Measurements from ENCODE around the gene FLRT1.
"Not testable (repeated sequence)": the region's sequence is repeated elsewhere in the genome, so short reads cannot be mapped to it uniquely, and the experiment has no call there.

The FLRT1 gene

DNA sequence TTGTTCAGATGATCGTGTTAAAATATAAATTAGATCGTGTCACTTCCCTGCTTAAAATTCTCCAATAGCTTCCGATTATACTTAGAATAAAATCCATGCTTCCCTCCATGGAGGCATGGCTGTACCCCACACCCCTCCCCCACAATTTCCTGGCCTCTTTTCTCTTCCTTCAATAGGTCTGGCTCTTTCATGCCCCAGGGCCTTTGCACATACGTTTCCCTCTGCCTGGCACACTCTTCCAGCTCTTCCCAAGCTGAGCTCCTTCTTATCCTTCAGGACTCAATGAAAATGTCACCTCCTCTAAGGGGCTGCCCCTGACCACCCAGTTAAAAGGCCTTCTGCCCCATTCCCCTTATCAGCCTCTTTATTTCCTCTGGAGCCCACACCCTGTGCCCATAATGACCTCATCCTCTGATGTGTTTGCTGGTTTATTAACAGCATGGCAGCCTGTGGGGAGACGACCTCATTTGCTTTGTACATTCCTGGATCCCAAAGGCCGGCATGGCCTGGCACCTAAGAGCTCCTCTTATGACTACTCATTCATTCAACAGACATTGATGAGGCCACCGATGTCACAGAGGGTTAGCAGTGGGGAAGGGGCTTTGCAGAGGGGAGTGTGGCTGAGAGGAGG lies 9.0 kb upstream of the FLRT1 start:
- DNase-seq = no peak

GRCh38 chr11:64027651-64028397 lies 7.9 kb upstream of the FLRT1 start:
- DNase-seq = no peak

GRCh38 chr11:64028398-64029115 lies 7.2 kb upstream of the FLRT1 start:
- DNase-seq = peak; percentile 82

GRCh38 chr11:64029773-64030172 lies 6.0 kb upstream of the FLRT1 start:
- no peak for DNase-seq

DNA sequence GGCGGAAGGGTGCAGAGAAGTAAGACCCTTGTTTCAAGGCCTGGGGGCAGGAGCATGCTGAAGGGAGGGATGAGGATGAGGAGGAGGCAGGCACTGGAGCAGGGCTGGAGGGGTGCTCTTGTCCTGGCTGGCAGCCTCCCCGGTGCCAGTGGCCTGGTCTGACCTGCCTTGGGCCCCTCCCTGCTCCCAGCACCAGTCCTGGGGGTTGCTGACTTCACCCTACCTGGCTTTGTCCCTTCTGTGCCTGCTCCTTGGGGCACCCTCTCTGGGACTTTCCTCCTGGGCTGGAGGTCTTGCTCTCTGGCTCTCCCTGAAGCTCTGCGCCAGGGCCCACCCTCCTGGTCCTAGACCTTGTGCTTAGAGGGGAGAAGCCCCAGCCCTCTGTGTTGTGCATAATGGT lies 4.7 kb upstream of the FLRT1 start:
- DNase-seq = no peak

- no peak for DNase-seq
These were observed 3.7 kb upstream of the FLRT1 start for GRCh38 chr11:64032050-64032449.

GRCh38 chr11:64034411-64034811 lies 1.3 kb upstream of the FLRT1 start:
- DNase-seq = no peak

GRCh38 chr11:64035081-64035524 lies 628 bp upstream of the FLRT1 start:
- DNase-seq = no peak

GRCh38 chr11:64036087-64037026 lies 626 bp downstream of the FLRT1 start:
- DNase-seq = peak; percentile 76

DNA sequence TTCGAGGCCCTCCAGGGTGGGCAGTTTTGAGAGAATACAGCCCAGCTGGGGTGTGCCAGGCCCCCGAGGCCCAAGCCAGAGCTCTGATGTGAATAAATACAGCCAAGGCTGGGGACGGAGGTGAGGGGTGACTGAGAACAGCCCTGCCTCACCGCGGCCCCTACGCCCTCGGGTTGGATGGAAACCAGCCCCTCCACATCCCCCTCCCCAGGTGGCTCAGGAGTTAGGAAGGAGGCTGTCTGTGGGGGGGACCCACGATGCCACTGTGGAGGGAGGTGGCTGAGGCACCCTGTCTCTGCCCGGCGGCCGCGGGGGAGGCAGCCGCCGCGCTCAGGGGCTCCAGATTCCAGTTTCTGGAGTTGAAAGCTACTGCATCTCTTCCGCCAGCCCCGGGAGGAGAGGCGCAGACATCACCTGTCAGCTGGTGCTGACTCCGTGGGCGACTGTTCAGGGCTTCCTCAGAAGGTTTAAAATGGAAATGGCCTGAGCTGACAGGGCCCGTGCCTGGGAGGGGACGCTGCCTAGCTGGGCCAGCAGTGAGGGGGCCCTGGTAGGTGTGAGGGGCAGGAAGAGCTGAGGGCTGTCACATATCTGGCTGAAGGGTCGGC lies 1.4 kb downstream of the FLRT1 start:
- DNase-seq = no peak

GRCh38 chr11:64038500-64038899 lies 2.8 kb downstream of the FLRT1 start:
- no peak for DNase-seq

DNA sequence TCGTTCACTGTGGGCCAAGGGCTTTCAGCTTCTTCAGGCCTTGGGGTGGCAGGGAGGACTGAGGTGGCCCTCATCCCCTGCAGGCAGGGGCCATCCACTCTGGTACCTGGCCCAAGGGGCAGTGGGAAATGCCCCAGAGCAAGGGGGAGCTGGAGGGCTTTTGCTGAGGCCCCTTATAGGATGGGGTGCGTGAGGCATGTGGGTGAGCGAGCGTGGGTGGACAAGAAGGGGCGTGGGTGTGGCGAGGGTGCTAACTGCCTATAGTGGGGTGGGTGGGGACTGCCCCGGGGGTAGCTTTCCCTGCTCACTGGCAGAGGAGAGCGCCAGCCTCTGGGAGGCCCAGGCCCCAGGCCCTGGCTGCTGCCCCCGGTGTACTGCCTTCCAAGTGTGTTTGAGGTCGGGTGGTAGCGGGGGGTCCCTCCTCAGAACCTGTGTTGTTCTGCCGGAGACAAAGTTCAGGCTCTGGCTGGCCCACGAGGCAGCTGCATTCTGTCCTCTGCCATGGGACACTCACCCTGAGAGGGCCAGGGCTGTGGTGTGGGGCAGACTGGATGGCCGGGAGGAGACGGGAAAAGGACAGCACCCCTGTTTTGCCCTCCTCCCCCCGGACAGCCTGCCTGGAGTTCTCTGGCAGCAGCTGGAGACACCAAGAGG lies 3.4 kb downstream of the FLRT1 start:
- DNase-seq = no peak

DNA sequence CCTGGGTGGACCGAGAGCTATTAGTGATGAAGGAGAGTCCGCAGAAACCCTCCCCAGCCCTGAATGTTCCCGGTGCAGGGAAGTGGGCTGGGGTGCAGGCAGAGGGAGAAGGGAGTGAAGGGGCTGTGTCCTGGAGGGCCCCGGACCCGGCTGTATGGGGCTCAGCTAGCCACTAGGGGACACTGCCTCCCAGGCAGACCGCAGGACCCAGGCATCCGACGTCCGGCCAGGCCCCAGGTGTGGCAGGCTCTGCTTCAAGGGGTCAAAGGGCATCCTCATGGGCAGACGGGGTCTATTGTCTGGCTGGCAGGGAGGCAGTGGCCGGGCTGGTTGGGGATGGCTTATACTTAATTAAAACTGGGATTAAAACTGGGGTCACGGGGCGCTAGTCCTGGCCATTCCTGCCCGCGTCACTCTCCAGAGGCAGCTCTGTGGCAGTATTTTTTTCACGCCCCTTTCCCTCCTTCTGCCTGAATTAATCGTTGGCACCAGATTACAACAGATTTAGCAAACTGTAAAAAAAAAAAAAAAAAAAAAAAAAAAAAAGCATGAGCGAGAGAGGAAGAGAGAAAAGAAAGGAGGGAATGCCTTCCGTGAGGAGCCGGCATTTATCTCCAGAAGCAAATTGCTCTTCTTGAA lies 5.1 kb downstream of the FLRT1 start:
- DNase-seq = peak; percentile 61

DNA sequence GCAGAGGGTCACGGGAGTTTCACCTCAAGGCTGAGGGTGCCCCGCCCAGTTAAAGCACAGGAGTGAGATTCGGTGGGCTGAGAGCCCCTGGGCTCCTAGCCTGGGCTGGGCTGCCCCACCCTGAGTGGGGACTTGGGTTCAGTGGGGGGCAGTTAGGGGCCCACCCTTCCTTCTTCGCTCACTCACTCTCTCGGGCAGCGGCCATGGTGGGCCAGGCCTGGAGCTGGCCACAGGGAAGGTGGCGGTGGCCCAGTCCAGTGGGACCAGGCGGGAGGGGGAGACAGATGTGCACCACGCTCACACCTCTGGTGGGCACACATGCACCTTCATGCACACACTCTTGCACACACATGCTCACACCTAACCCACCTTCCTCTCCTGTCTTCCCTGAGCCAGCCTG lies 6.1 kb downstream of the FLRT1 start:
- no peak for DNase-seq

DNA sequence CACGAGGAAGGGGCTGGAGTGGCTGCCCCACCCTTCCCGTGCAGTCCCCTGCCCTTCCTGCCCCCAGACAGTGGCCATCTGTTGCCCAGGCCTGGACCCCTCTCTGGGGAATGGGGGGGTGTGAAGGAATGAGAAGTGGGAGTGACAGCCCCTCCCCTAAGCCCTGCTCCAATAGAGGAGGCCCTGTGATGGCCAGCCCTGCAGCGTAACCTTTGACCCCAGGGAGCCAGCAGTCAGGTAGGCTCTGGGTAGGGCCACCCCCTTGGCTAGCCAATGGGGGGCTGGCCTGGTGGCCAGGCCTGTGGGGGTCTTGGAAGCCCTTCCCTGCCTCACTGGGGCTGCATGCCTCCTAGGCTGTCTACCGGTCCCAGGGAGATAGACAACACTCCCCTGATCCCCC lies 6.6 kb downstream of the FLRT1 start:
- no peak for DNase-seq

DNA sequence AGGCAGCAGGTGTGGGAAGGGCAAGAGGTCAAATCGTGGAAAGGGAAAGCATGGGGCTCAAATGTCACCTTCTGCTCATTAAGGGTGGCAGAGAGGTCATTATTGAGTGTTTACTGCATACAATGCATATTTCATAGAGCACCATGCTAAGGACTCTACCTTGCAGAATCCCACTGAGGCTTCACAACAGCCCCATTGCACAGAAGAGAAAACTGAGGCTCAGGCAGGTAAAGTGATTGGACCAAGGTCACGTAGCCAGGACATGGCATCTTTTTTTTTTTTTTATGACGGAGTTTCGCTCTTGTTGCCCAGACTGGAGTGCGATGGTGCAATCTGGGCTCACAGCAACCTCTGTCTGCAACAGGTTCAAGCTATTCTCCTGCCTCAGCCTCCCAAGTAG lies 7.8 kb downstream of the FLRT1 start:
- DNase-seq = no peak

DNA sequence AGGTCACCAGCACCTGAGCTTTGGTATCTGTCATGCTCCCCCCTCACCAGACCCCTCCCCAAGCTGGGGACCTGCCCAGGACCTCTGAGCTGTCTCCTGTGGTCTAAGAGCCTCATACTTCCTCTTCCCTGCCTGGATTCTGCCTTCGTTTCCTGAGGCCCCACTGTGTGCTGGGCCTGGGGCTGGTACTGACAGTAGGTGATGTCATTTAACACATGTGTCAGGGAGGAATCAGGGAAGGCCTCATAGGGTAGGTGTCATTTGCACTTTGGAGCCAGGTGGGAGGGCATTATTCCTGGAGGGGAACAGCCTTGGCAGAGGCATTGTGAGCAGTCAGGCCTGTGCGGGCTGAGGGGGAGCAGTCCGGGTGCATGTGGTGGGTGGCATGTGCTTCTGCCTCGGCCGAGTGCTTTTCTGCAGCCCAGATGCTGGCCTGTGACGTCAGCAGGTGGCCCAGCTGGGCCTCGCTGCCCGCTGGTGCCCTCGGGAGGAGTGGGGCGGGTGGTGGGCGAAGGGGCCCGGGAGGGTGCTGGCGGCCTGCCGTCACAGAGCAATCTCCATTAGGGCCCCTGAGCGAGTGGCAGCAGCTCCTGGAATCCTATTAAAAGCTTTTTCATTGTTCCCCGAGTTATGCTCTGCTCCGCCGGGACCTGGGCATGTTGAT lies 9.1 kb downstream of the FLRT1 start:
- DNase-seq = peak; percentile 71

DNA sequence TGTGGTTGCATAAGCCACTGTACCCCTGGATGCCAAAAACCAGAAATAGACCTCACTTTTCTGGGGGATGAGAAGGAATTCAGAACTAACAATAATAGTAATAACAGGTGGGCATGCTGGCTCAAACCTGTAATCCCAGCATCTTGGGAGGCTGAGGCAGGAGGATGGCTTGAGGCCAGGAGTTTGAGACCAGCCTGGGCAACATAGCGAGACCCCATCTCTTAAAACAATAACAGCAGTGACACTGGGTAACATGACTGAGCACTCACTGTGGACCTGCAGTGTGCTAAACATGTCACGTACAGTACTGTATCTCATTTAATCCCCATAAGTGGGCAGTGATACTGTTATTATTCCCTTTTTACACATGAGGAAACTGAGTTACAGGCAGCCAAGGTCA lies 10.0 kb downstream of the FLRT1 start:
- no peak for DNase-seq

GRCh38 chr11:64047373-64047772 lies 11.6 kb downstream of the FLRT1 start:
- not testable (repeated sequence) for DNase-seq

GRCh38 chr11:64048042-64048854 lies 12.5 kb downstream of the FLRT1 start:
- DNase-seq = peak; percentile 86

All from retina (tissue), 1 donor.